Neuron (in vitro differentiated cells): ENCODE data around the gene CAMTA1.

Source experiments
- H2AFZ ChIP-seq: one replicate; pipeline ENCODE4 v1.6.1; 2013; ENCODE audit warnings: low read depth, mild to moderate bottlenecking, inconsistent platforms, low read length, moderate library complexity
- H3K27me3 ChIP-seq: one replicate; pipeline ENCODE4 v1.6.1; 2013; ENCODE audit warnings: low read length; ENCODE audit not compliant: insufficient read depth
- H3K36me3 ChIP-seq: one replicate; pipeline ENCODE4 v1.6.1; 2013; ENCODE audit warnings: low read length; ENCODE audit not compliant: insufficient read depth
- H3K4me1 ChIP-seq: one replicate; pipeline ENCODE4 v1.6.1; 2013; ENCODE audit warnings: low read length; ENCODE audit not compliant: insufficient read depth
- H3K4me3 ChIP-seq: 2 replicates; pipeline ENCODE4 v1.5.1; 2013; ENCODE audit warnings: mild to moderate bottlenecking, low read length, moderate library complexity
- H3K9me3 ChIP-seq: one replicate; pipeline ENCODE4 v1.6.1; 2013; ENCODE audit warnings: low read length

CAMTA1 gene

GRCh38 chr1:7488475-7488842, 703.2 kb downstream of the CAMTA1 start:
- no peaks in the 10 kb centered on the region for H3K27me3 ChIP-seq
- no peaks in the 10 kb centered on the region for H3K9me3 ChIP-seq
- no peaks in the 10 kb centered on the region for H3K4me1 ChIP-seq
- no peak overlapping the region for H3K4me3 ChIP-seq
- no peak overlapping the region for H2AFZ ChIP-seq
- H3K36me3 ChIP-seq: no peaks in the 10 kb centered on the region

GRCh38 chr1:7489586-7489985, 704.3 kb downstream of the CAMTA1 start:
- no peak overlapping the region for H3K4me3 ChIP-seq
- no peaks in the 10 kb centered on the region for H3K27me3 ChIP-seq
- no peaks in the 10 kb centered on the region for H3K9me3 ChIP-seq
- no peaks in the 10 kb centered on the region for H3K36me3 ChIP-seq
- H2AFZ ChIP-seq: no peak overlapping the region
- no peaks in the 10 kb centered on the region for H3K4me1 ChIP-seq

- Histone ChIP-seq H3K36me3 (no peaks in the 10 kb centered on the region), H2AFZ (no peak overlapping the region), H3K9me3 (no peaks in the 10 kb centered on the region), H3K4me3 (no peak overlapping the region), H3K4me1 (peaks cover 4% of the 10 kb centered on the region), H3K27me3 (no peaks in the 10 kb centered on the region)
Observed at GRCh38 chr1:7490576-7490975, 705.3 kb downstream of the CAMTA1 start.

GRCh38 chr1:7491109-7491817, 706.0 kb downstream of the CAMTA1 start:
- H3K27me3 ChIP-seq: no peaks in the 10 kb centered on the region
- no peak overlapping the region for H3K4me3 ChIP-seq
- no peaks in the 10 kb centered on the region for H3K9me3 ChIP-seq
- no peak overlapping the region for H2AFZ ChIP-seq
- peaks cover 11% of the 10 kb centered on the region for H3K4me1 ChIP-seq
- no peaks in the 10 kb centered on the region for H3K36me3 ChIP-seq

- peaks cover 16% of the 10 kb centered on the region for H3K4me1 ChIP-seq
- no peaks in the 10 kb centered on the region for H3K27me3 ChIP-seq
- H3K4me3 ChIP-seq: no peak overlapping the region
- H2AFZ ChIP-seq: no peak overlapping the region
- no peaks in the 10 kb centered on the region for H3K9me3 ChIP-seq
- no peaks in the 10 kb centered on the region for H3K36me3 ChIP-seq
Observed at GRCh38 chr1:7491818-7492173, 706.5 kb downstream of the CAMTA1 start.

- no peaks in the 10 kb centered on the region for H3K36me3 ChIP-seq
- H2AFZ ChIP-seq: no peak overlapping the region
- peaks cover 17% of the 10 kb centered on the region for H3K4me1 ChIP-seq
- no peaks in the 10 kb centered on the region for H3K9me3 ChIP-seq
- H3K4me3 ChIP-seq: no peak overlapping the region
- H3K27me3 ChIP-seq: no peaks in the 10 kb centered on the region
Observed at GRCh38 chr1:7493711-7494454, 708.6 kb downstream of the CAMTA1 start.

GRCh38 chr1:7495962-7496361, 710.7 kb downstream of the CAMTA1 start:
- Histone ChIP-seq H2AFZ (peak overlapping the region; percentile 21), H3K27me3 (no peaks in the 10 kb centered on the region), H3K4me3 (no peak overlapping the region), H3K9me3 (no peaks in the 10 kb centered on the region), H3K36me3 (no peaks in the 10 kb centered on the region), H3K4me1 (peaks cover 17% of the 10 kb centered on the region)

- no peak overlapping the region for H3K4me3 ChIP-seq
- H3K36me3 ChIP-seq: no peaks in the 10 kb centered on the region
- H3K27me3 ChIP-seq: no peaks in the 10 kb centered on the region
- H2AFZ ChIP-seq: no peak overlapping the region
- peaks cover 17% of the 10 kb centered on the region for H3K4me1 ChIP-seq
- no peaks in the 10 kb centered on the region for H3K9me3 ChIP-seq
Observed at GRCh38 chr1:7497107-7497637, 711.9 kb downstream of the CAMTA1 start.

GRCh38 chr1:7500381-7501083, 715.3 kb downstream of the CAMTA1 start:
- peaks cover 13% of the 10 kb centered on the region for H3K4me1 ChIP-seq
- no peak overlapping the region for H2AFZ ChIP-seq
- no peak overlapping the region for H3K4me3 ChIP-seq
- no peaks in the 10 kb centered on the region for H3K9me3 ChIP-seq
- H3K27me3 ChIP-seq: no peaks in the 10 kb centered on the region
- H3K36me3 ChIP-seq: no peaks in the 10 kb centered on the region

- Histone ChIP-seq H3K9me3 (no peaks in the 10 kb centered on the region), H3K4me3 (no peak overlapping the region), H3K27me3 (no peaks in the 10 kb centered on the region), H3K4me1 (peaks cover 7% of the 10 kb centered on the region), H3K36me3 (no peaks in the 10 kb centered on the region), H2AFZ (no peak overlapping the region)
Observed at GRCh38 chr1:7501084-7501491, 715.8 kb downstream of the CAMTA1 start.

- Histone ChIP-seq H2AFZ (no peak overlapping the region), H3K27me3 (no peaks in the 10 kb centered on the region)
Observed at GRCh38 chr1:7501723-7502603, 716.7 kb downstream of the CAMTA1 start.

GRCh38 chr1:7503691-7504437, 718.6 kb downstream of the CAMTA1 start:
- Histone ChIP-seq H3K4me1 (no peaks in the 10 kb centered on the region), H3K36me3 (no peaks in the 10 kb centered on the region), H3K9me3 (no peaks in the 10 kb centered on the region), H3K27me3 (peaks cover 2% of the 10 kb centered on the region), H2AFZ (no peak overlapping the region), H3K4me3 (no peak overlapping the region)

More at GRCh38 chr1:7501723-7502603, 716.7 kb downstream of the CAMTA1 start:
- Histone ChIP-seq H3K4me1 (no peaks in the 10 kb centered on the region), H3K36me3 (no peaks in the 10 kb centered on the region), H3K9me3 (no peaks in the 10 kb centered on the region), H3K4me3 (no peak overlapping the region)
